HL-60 (cell line): ENCODE results near the gene CRLF2.
"Not testable (repeated sequence)": the region's sequence is repeated elsewhere in the genome, so short reads cannot be mapped to it uniquely, and the experiment has no call there.

Experiments
- GABPA ChIP-seq: IDR thresholded peaks from 2 replicates; pipeline ENCODE4 v1.6.1; 2012; ENCODE audit warnings: low read depth
- POLR2AphosphoS5 ChIP-seq: IDR thresholded peaks from 2 replicates; pipeline ENCODE4 v1.6.1; 2012; ENCODE audit warnings: low read depth
- REST ChIP-seq: IDR thresholded peaks from 2 replicates; pipeline ENCODE4 v1.6.1; 2012; ENCODE audit warnings: low read depth; ENCODE audit not compliant: insufficient replicate concordance
- SPI1 ChIP-seq: IDR thresholded peaks from 2 replicates; pipeline ENCODE4 v1.6.1; 2012; ENCODE audit warnings: low read depth, mild to moderate bottlenecking, borderline replicate concordance
- TF ChIP-seq, protein P1 (sequence below): IDR thresholded peaks from one replicate; pipeline ENCODE4 v1.5.1; 2011; ENCODE audit warnings: low read length, control low read depth, inconsistent platforms; ENCODE audit not compliant: insufficient read depth

- TF ChIP-seq, protein P1, sequence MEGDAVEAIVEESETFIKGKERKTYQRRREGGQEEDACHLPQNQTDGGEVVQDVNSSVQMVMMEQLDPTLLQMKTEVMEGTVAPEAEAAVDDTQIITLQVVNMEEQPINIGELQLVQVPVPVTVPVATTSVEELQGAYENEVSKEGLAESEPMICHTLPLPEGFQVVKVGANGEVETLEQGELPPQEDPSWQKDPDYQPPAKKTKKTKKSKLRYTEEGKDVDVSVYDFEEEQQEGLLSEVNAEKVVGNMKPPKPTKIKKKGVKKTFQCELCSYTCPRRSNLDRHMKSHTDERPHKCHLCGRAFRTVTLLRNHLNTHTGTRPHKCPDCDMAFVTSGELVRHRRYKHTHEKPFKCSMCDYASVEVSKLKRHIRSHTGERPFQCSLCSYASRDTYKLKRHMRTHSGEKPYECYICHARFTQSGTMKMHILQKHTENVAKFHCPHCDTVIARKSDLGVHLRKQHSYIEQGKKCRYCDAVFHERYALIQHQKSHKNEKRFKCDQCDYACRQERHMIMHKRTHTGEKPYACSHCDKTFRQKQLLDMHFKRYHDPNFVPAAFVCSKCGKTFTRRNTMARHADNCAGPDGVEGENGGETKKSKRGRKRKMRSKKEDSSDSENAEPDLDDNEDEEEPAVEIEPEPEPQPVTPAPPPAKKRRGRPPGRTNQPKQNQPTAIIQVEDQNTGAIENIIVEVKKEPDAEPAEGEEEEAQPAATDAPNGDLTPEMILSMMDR, result not testable (repeated sequence)
- TF ChIP-seq SPI1, POLR2AphosphoS5, REST, GABPA: not testable (repeated sequence)
Measured at GRCh38 chrX:1156681-1157455, 55.6 kb downstream of the CRLF2 start.
